ENCODE results near the gene YIPF4. TPM values are rescaled to one million over a fixed set of nuclear protein-coding genes. Genes with fewer than 3 reads are reported as not detected.

Gene YIPF4
- polyA plus RNA-seq, 1 of the 3 experiments (the other 2 are of a cell fraction), result 3.5 TPM

GRCh38 chr2:32250290-32250689 lies 27.4 kb upstream of the YIPF4 start:
- H3K4me3 ChIP-seq (ENCODE audit: low read depth in 2 of 2, low read length in 1 of 2), result no peak overlapping the region
- WGBS (ENCODE audit: low lambda C conversion rate), result 69% methylated on average over 10 of the region's 10 CpGs
- H3K9ac ChIP-seq, result no peak overlapping the region
- no peaks in the 10 kb centered on the region for H3K36me3 ChIP-seq (replicated peaks in 1 of 2; ENCODE audit: control insufficient read depth in 1 of 2, insufficient read depth in 2 of 2, low read length in 1 of 2)
- no peak overlapping the region for H3K27ac ChIP-seq (ENCODE audit: low read depth in 2 of 2, low read length in 1 of 2)
- H3K9me2 ChIP-seq, result no peaks in the 10 kb centered on the region
- H3K79me2 ChIP-seq (ENCODE audit: insufficient read depth), result no peaks in the 10 kb centered on the region
- H3F3A ChIP-seq (replicated peaks; ENCODE audit: insufficient read depth), result peaks cover 2% of the 10 kb centered on the region
- CTCF ChIA-PET, result interaction anchor here (0.9 kb wide), 1 partner anchor 8 kb away, joined by 3 read pairs; no protein-coding TSS in a partner anchor
- H3K4me1 ChIP-seq (ENCODE audit: control insufficient read depth in 1 of 2, insufficient read depth in 2 of 2, low read depth in 1 of 2, low read length in 1 of 2), result no peaks in the 10 kb centered on the region
- H3K4me2 ChIP-seq, result no peak overlapping the region
- no peaks in the 10 kb centered on the region for H3K27me3 ChIP-seq (ENCODE audit: insufficient read depth)
- TF ChIP-seq GABPA (IDR thresholded peaks at IDR 0.05; ENCODE audit: low read depth), result no peak
- no peak for TF ChIP-seq REST (IDR thresholded peaks at IDR 0.05; ENCODE audit: low read depth, low read length)
- no peak for TF ChIP-seq FOXM1 (IDR thresholded peaks at IDR 0.05; ENCODE audit: low read depth)
- no peak for TF ChIP-seq RAD21 (IDR thresholded peaks at IDR 0.05; ENCODE audit: low read length)
- TF ChIP-seq GATA2 (CRISPR knock-in tag; IDR thresholded peaks at IDR 0.05), result no peak
- DNase-seq, result no peak
- no peaks in the 10 kb centered on the region for H3K9me3 ChIP-seq
- H4K20me1 ChIP-seq (ENCODE audit: insufficient read depth), result no peaks in the 10 kb centered on the region
- POLR2A ChIA-PET, result no interaction called here
- H2AFZ ChIP-seq (ENCODE audit: low read depth), result no peak overlapping the region

- Histone ChIP-seq H3K9ac (no peak overlapping the region), H3K79me2 (ENCODE audit: insufficient read depth) (no peaks in the 10 kb centered on the region), H3F3A (replicated peaks; ENCODE audit: insufficient read depth) (no peaks in the 10 kb centered on the region), H3K4me2 (no peak overlapping the region), H3K9me2 (no peaks in the 10 kb centered on the region), H3K9me3 (no peaks in the 10 kb centered on the region), H3K36me3 (replicated peaks in 1 of 2; ENCODE audit: control insufficient read depth in 1 of 2, insufficient read depth in 2 of 2, low read length in 1 of 2) (no peaks in the 10 kb centered on the region), H3K27ac (ENCODE audit: low read depth in 2 of 2, low read length in 1 of 2) (no peak overlapping the region), H2AFZ (ENCODE audit: low read depth) (peak overlapping the region; percentile 79; the same call in 1 of the 2 replicates), H3K4me1 (ENCODE audit: control insufficient read depth in 1 of 2, insufficient read depth in 2 of 2, low read depth in 1 of 2, low read length in 1 of 2) (no peaks in the 10 kb centered on the region), H3K27me3 (ENCODE audit: insufficient read depth) (no peaks in the 10 kb centered on the region), H4K20me1 (ENCODE audit: insufficient read depth) (no peaks in the 10 kb centered on the region), H3K4me3 (ENCODE audit: low read depth in 2 of 2, low read length in 1 of 2) (no peak overlapping the region)
- 75% methylated on average over 13 of the region's 13 CpGs for WGBS (ENCODE audit: low lambda C conversion rate)
- ChIA-PET POLR2A (interaction anchor here (0.6 kb wide), 1 partner anchor 263 kb away, joined by 3 read pairs; no protein-coding TSS in a partner anchor), CTCF (no interaction called here)
- no peak for DNase-seq
- no peak for TF ChIP-seq CTCF (IDR thresholded peaks at IDR 0.05)
These were observed 19.5 kb upstream of the YIPF4 start for GRCh38 chr2:32258242-32258641.

Data from SK-N-SH (cell line).